Measurements from ENCODE around the gene SRCIN1.

The SRCIN1 gene

GRCh38 chr17:38575781-38576180, 30.0 kb downstream of the SRCIN1 start:
- no peak overlapping the region for H3K4me3 ChIP-seq (ENCODE audit: low read depth, low read length)
- ChIA-PET CTCF (interaction anchor here (0.8 to 3.5 kb wide), 6 partner anchors 10 to 89 kb away, joined by 3 to 23 read pairs (median 5); no protein-coding TSS in a partner anchor), POLR2A (no interaction called here)
- TF ChIP-seq CTCF (IDR thresholded peaks at IDR 0.05; ENCODE audit: insufficient read depth, low read length, missing control alignments), result no peak
- DNase-seq (ENCODE audit: low read depth, low spot score), result no peak

- POLR2A ChIA-PET, result no interaction called here
- TF ChIP-seq CTCF (IDR thresholded peaks at IDR 0.05; ENCODE audit: insufficient read depth, low read length, missing control alignments), result no peak
These were observed 31.0 kb downstream of the SRCIN1 start for GRCh38 chr17:38574712-38575111.

GRCh38 chr17:38572669-38573365, 32.9 kb downstream of the SRCIN1 start:
- ChIA-PET POLR2A (no interaction called here), CTCF (interaction anchor here (1.0 to 1.3 kb wide), 2 partner anchors 12 to 15 kb away, joined by 4 to 9 read pairs; no protein-coding TSS in a partner anchor)
- no peak for TF ChIP-seq CTCF (IDR thresholded peaks at IDR 0.05; ENCODE audit: insufficient read depth, low read length, missing control alignments)
- H3K4me3 ChIP-seq (ENCODE audit: low read depth, low read length), result no peak overlapping the region
- no peak for DNase-seq (ENCODE audit: low read depth, low spot score)

More at GRCh38 chr17:38574712-38575111, 31.0 kb downstream of the SRCIN1 start:
- CTCF ChIA-PET, result interaction anchor here (1.2 to 3.5 kb wide), 4 partner anchors 11 to 88 kb away, joined by 3 to 23 read pairs (median 12); no protein-coding TSS in a partner anchor
- no peak for DNase-seq (ENCODE audit: low read depth, low spot score)
- no peak overlapping the region for H3K4me3 ChIP-seq (ENCODE audit: low read depth, low read length)

GRCh38 chr17:38571833-38572668, 33.7 kb downstream of the SRCIN1 start:
- POLR2A ChIA-PET, result no interaction called here
- no peak overlapping the region for H3K4me3 ChIP-seq (ENCODE audit: low read depth, low read length)
- CTCF ChIA-PET, result interaction anchor here (1.1 kb wide), 1 partner anchor 14 kb away, joined by 9 read pairs; no protein-coding TSS in a partner anchor
- TF ChIP-seq CTCF (IDR thresholded peaks at IDR 0.05; ENCODE audit: insufficient read depth, low read length, missing control alignments), result no peak
- no peak for DNase-seq (ENCODE audit: low read depth, low spot score)

GRCh38 chr17:38569701-38570512, 35.8 kb downstream of the SRCIN1 start:
- ChIA-PET POLR2A (no interaction called here), CTCF (no interaction called here)
- no peak for TF ChIP-seq CTCF (IDR thresholded peaks at IDR 0.05; ENCODE audit: insufficient read depth, low read length, missing control alignments)
- no peak overlapping the region for H3K4me3 ChIP-seq (ENCODE audit: low read depth, low read length)
- no peak for DNase-seq (ENCODE audit: low read depth, low spot score)
